Gastroesophageal sphincter (tissue), 4 donors: ENCODE data around the gene MED26. TPM values are rescaled to one million over a fixed set of nuclear protein-coding genes. Genes with fewer than 3 reads are reported as not detected.
A peak's percentile ranks its signal among the peaks of the same experiment; 100 is the strongest.

Experiments used
- ATAC-seq: fragments of 150-250 bp; one replicate; pipeline ENCODE4 v1.9.1; 2016; ENCODE audit warnings: mild to moderate bottlenecking, moderate library complexity
- H3K27ac ChIP-seq, 4 donors: fragments of 200-600 bp; sonication (generic) in 3 of 4; 1 replicate in 3 of 4; 2 replicates in 1 of 4; pipeline ENCODE4 v1.5.1; 2016 to 2019
- H3K27me3 ChIP-seq: fragments of 200-600 bp; sonication (generic); one replicate; pipeline ENCODE4 v1.5.1; 2019
- H3K36me3 ChIP-seq, 2 donors: fragments of 200-600 bp; sonication (generic); one replicate each; pipeline ENCODE4 v1.5.1; 2019; ENCODE audit warnings: control low read depth in 1 of 2
- H3K4me1 ChIP-seq, 3 donors: fragments of 200-600 bp; sonication (generic); 1 replicate in 2 of 3; 2 replicates in 1 of 3; pipeline ENCODE4 v1.5.1; 2016 to 2019; ENCODE audit warnings: control low read depth in 2 of 3
- H3K4me3 ChIP-seq, 2 donors: fragments of 200-600 bp; sonication (generic); one replicate each; pipeline ENCODE4 v1.5.1; 2019; ENCODE audit warnings: mild to moderate bottlenecking in 1 of 2, moderate library complexity in 1 of 2
- H3K9me3 ChIP-seq, 3 donors: fragments of 200-600 bp; sonication (generic); one replicate each; pipeline ENCODE4 v1.5.1; 2017 to 2019; ENCODE audit warnings: control low read depth in 2 of 3
- EP300 ChIP-seq: sonication (generic); formaldehyde crosslinking; IDR thresholded peaks from one replicate; pipeline ENCODE4 v1.6.1; 2017; ENCODE audit warnings: antibody characterized with exemption, mild to moderate bottlenecking
- POLR2A ChIP-seq, 2 donors: fragments of 450-650 bp; IDR thresholded peaks; one replicate each; pipeline ENCODE4 v1.6.1; 2017; ENCODE audit warnings: antibody characterized with exemption in 2 of 2, mild to moderate bottlenecking in 2 of 2, moderate library complexity in 1 of 2
- POLR2AphosphoS5 ChIP-seq: sonication (generic); formaldehyde crosslinking; IDR thresholded peaks from one replicate; pipeline ENCODE4 v1.6.1; 2017; ENCODE audit warnings: antibody characterized with exemption
- WGBS, 2 donors: methylation state at CpG; one replicate each; pipeline ENCODE4 v1.1.5; 2018; ENCODE audit warnings: low coverage in 1 of 2; 5-methylcytosine and 5-hydroxymethylcytosine counted together
- total RNA-seq, 4 donors: library from RNA; depleted of rRNA; stranded (reverse); fragments of >200 nt; gene quantifications; one replicate each; pipeline ENCODE4 v1.1.0, GENCODE V29; 2016
- TF ChIP-seq, protein P1 (sequence below), 4 experiments: fragments of 200-600 bp in 2 of 4; fragments of 450-650 bp in 2 of 4; sonication (generic) in 1 of 4; IDR thresholded peaks; one replicate each; pipeline ENCODE4 v1.5.1; 2017 to 2019; ENCODE audit warnings: antibody characterized with exemption in 4 of 4, mild to moderate bottlenecking in 2 of 4, moderate library complexity in 2 of 4

MED26 gene
- total RNA-seq, 4 donors from 2014 or later = 5.8 to 10.5 (median 8.3) TPM

GRCh38 chr19:16660763-16661479 lies 32.9 kb upstream of the MED26 start, which contains the start of gene TMEM38A:
TSS of gene TMEM38A (plus strand) at chr19:16661139. CDS start at chr19:16661218, 79 bp downstream.
- H3K36me3 ChIP-seq = peaks cover 0 to 33% of the 10 kb centered on the region in 2 donors
- peaks cover 0 to 61% (median 19%) of the 10 kb centered on the region in 3 donors for H3K4me1 ChIP-seq
- peak within 1 kb of the TSS; percentile 73 to 98 (median 88) for H3K27ac ChIP-seq
- peak within 1 kb of the TSS; percentile 71 to 72 for H3K4me3 ChIP-seq
- peak; percentile 26 to 36 for TF ChIP-seq POLR2A (IDR thresholded peaks at IDR 0.05)
- no peak for TF ChIP-seq EP300
- TF ChIP-seq, protein P1, sequence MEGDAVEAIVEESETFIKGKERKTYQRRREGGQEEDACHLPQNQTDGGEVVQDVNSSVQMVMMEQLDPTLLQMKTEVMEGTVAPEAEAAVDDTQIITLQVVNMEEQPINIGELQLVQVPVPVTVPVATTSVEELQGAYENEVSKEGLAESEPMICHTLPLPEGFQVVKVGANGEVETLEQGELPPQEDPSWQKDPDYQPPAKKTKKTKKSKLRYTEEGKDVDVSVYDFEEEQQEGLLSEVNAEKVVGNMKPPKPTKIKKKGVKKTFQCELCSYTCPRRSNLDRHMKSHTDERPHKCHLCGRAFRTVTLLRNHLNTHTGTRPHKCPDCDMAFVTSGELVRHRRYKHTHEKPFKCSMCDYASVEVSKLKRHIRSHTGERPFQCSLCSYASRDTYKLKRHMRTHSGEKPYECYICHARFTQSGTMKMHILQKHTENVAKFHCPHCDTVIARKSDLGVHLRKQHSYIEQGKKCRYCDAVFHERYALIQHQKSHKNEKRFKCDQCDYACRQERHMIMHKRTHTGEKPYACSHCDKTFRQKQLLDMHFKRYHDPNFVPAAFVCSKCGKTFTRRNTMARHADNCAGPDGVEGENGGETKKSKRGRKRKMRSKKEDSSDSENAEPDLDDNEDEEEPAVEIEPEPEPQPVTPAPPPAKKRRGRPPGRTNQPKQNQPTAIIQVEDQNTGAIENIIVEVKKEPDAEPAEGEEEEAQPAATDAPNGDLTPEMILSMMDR (IDR thresholded peaks at IDR 0.05) = no peak
- peak; percentile 34 for TF ChIP-seq POLR2AphosphoS5
- peak; percentile 19 for ATAC-seq
- H3K9me3 ChIP-seq = no peaks in the 10 kb centered on the region
- H3K27me3 ChIP-seq = no peaks in the 10 kb centered on the region
- no CpG with 5 or more reads among the region's 76 CpGs for WGBS, 2 donors

DNA sequence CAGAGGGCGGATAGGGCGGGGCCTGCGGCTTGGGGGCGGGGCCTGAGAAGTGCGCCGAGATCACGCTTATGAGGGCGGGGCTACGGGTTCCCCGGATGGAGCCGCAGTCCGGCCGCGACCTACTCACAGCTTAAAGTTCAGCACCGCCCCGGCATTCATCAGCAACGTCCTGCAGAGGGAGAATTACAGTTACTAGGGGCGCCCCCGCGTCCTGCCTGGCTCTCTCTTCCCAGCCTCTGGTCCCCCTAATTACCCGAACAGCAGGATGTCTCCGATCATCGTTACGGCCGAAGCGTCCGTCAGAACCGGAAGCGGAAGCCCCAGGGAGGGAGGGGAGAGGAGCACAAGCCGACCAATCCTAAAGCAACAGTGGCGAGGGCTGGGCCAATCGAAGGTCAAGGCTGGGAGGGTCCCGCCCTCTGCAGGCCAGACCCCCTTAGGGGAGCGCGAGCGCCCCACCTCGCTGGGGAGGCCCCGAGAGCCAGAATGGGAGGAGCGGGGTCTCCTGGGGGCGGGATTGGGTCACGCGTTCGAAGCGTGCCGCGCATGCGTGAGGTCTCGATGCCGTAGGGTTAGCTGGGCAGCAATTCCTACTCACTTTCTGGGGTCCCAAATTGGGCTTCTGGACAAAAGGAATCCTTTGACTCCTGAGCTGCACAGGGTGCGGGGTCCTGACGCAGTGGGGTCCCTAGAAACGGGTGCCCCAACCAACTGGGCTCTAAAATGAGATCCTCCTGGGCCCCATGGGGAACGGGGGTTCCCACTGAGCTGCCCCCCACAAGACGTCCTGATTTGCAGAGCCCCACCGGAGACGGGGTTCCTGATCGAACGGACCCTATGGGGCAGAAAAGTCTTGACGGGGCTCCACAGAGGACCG lies 32.1 kb upstream of the MED26 start, which contains the start of gene SMIM7:
TSS of gene SMIM7 (minus strand) at position 313 of the 877 bp plus-strand sequence. CDS start at position 279, 34 bp downstream.
- peak within 1 kb of the TSS; percentile 73 to 98 (median 88) for H3K27ac ChIP-seq
- WGBS, 2 donors = 0 to 1% methylated on average over 2 to 14 of the region's 60 CpGs
- peaks cover 0 to 39% of the 10 kb centered on the region in 2 donors for H3K36me3 ChIP-seq
- no peaks in the 10 kb centered on the region for H3K9me3 ChIP-seq
- H3K4me3 ChIP-seq = peak within 1 kb of the TSS; percentile 71 to 72
- peak; percentile 99 for ATAC-seq
- H3K4me1 ChIP-seq = peaks cover 0 to 64% (median 19%) of the 10 kb centered on the region in 3 donors
- no peaks in the 10 kb centered on the region for H3K27me3 ChIP-seq
- TF ChIP-seq POLR2A (IDR thresholded peaks at IDR 0.05) = peak; percentile 78 to 85
- TF ChIP-seq, protein P1 (IDR thresholded peaks at IDR 0.05) = peak in 1 of 4 experiments; percentile 47
- TF ChIP-seq EP300 = no peak
- peak; percentile 93 for TF ChIP-seq POLR2AphosphoS5

DNA sequence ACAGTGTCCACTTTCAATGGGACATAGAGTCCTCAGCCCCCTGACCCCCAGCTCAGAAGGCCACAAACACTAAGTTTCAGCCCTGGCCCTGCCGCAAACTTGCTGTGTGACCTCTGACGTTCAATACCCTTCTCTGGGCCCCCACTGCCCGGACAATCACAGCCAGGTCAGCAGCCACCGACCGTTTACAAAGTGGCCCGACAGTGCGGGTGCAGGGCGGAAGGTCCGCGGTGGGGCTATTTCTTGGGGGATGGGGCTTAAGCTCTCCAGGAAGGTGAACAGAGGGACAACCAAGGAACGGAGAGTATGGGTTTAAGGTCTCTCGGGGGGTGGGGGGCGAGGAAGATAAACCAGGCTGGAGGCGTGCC lies 31.4 kb upstream of the MED26 start:
- Histone ChIP-seq H3K4me1 (peaks cover 0 to 64% (median 19%) of the 10 kb centered on the region in 3 donors), H3K9me3 (no peaks in the 10 kb centered on the region), H3K36me3 (peaks cover 0 to 45% of the 10 kb centered on the region in 2 donors), H3K27ac (peak overlapping the region; percentile 67 to 98 (median 88)), H3K27me3 (no peaks in the 10 kb centered on the region), H3K4me3 (peak overlapping the region; percentile 71 to 72)
- TF ChIP-seq POLR2A (IDR thresholded peaks at IDR 0.05) = no peak
- TF ChIP-seq, protein P1 (IDR thresholded peaks at IDR 0.05) = no peak
- no peak for TF ChIP-seq POLR2AphosphoS5
- TF ChIP-seq EP300 = no peak
- ATAC-seq = no peak
- WGBS, 2 donors = 0% methylated on average over 4 of the region's 14 CpGs; no CpG with 5 or more reads in 1 of the 2 donors

DNA sequence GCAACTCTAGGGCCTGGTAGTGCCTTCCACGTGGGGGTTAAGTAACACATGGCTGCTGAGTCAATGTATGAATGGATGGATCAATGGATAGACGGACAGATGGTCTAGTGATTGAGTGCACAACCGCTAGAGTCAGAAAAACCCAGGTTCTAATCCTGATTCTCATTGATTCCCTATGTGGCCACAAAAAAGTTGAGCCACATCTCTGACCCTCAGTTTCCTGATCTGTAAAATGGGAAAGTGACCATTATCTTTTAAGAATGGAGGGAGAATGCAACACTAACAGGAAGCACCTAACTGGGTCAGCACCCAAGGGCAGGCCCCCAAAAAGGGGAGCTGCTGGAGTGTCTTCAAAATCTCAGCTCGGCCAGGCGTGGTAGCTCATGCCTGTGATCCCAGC lies 29.4 kb upstream of the MED26 start:
- ATAC-seq = no peak
- Histone ChIP-seq H3K4me1 (peaks cover 0 to 76% (median 19%) of the 10 kb centered on the region in 3 donors), H3K27ac (no peak overlapping the region), H3K9me3 (no peaks in the 10 kb centered on the region), H3K36me3 (peaks cover 0 to 66% of the 10 kb centered on the region in 2 donors), H3K27me3 (no peaks in the 10 kb centered on the region), H3K4me3 (no peak overlapping the region)
- 77 to 89% methylated on average over 3 to 4 of the region's 5 CpGs for WGBS, 2 donors
- TF ChIP-seq, protein P1 (IDR thresholded peaks at IDR 0.05) = no peak
- TF ChIP-seq POLR2AphosphoS5 (no peak), EP300 (no peak), POLR2A (IDR thresholded peaks at IDR 0.05) (no peak)
